ENCODE measurements around the gene FTO.

FTO gene

GRCh38 chr16:53756275-53756996, 52.5 kb downstream of the FTO start:
- no peak for FAIRE-seq

- no peak for FAIRE-seq
These were observed 54.1 kb downstream of the FTO start for GRCh38 chr16:53757971-53758609.

GRCh38 chr16:53761962-53762703, 58.2 kb downstream of the FTO start:
- no peak for FAIRE-seq

DNA sequence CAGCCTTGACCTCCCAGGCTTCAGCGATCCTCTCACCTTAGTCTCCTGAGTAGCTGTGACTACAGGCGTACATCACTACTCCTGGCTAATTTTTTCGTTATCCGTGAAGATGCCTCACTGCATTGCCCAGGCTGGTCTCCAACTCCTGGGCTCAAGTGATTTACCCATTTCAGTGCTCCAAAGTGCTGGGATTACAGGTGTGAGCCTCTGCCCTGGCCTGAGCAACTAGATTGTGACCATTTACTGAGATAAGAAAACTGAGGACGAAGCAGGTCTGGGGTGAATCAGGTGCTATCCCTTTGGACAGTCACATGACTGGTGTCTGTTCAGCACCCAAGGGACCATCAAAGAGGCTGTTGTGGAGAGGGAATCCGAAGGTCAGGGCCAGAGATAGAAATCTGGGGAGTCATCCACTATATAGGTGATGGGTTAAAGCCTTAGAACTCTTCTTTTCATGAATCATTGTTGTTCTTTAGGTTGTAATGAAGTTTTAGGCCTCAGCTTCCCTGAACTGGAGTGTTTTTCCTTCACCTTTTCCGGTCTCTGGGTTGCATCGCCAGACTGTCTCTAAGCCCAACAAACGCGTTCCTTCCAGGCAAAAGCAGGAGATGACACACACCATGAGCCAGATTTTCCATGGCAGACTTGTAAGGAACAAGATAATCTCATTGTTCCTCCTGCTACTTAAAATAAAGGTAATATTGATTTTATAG, 62.5 kb downstream of the FTO start:
- no peak for FAIRE-seq

GRCh38 chr16:53768167-53768566, 64.2 kb downstream of the FTO start:
- no peak for FAIRE-seq

DNA sequence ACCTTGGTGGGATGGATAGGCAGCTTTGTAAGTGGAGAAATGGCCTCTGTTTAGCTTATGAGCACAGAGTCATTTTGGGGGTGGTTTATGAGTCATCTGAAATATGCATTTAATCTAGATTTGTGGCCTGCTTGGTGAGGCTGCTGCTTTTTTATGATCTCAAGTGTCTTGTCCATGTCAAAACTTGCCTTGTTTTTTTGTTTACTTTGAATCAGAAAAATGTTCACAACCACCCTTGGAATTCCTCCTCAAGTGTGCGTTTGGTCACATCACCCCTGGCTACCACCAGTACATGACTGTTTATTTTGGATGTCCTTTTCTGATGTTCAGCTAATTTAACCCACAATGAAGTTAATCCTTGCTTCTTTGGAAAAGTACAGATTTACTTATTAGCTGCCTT, 64.6 kb downstream of the FTO start:
- no peak for FAIRE-seq

GRCh38 chr16:53769185-53769584, 65.2 kb downstream of the FTO start:
- no peak for FAIRE-seq

GRCh38 chr16:53769787-53770186, 65.8 kb downstream of the FTO start:
- FAIRE-seq, result no peak

- FAIRE-seq, result no peak
These were observed 66.7 kb downstream of the FTO start for GRCh38 chr16:53770641-53771040.

DNA sequence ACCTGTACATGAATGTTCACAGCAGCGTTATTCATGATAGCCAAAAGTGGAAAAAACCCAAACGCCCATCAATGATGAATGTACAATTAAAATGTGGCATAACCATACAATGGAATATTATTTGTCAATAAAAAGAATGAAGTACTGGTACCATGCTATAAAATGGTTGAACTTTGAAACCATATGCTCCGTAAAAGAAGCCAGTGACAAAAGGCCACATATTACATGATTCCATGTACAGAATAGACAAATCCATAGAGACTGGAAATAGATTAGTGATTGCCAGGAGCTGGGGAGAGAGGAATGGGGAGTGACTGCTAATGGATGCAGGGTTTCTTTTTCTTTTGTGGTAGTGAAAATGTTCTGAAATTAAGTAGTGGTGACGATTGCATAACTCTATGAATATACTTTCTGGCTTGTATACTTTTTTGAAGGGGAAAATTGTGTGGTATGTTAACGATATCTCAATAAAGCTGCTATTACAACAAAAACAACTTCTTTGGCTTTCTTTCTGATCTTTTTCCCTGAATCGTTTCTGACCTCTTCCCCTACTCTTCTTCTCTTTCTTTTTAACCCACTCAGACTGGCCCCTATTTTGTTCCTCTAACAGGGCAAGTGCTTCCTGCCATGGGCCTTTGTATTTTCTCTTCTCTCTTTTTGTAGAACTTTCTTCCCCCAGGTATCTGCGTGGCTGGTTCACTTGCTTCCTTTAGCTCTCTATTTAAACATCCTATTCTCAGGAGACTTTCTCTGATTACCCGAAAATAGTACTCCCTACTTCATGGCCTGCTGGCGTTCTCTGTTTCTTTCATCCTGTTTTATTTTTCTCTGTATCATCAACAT, 67.9 kb downstream of the FTO start:
- FAIRE-seq, result no peak

- FAIRE-seq, result peak; percentile 85
These were observed 69.3 kb downstream of the FTO start for GRCh38 chr16:53773150-53773846.

- no peak for FAIRE-seq
These were observed 69.9 kb downstream of the FTO start for GRCh38 chr16:53773881-53774280.

GRCh38 chr16:53775106-53775820, 71.3 kb downstream of the FTO start:
- FAIRE-seq, result no peak

DNA sequence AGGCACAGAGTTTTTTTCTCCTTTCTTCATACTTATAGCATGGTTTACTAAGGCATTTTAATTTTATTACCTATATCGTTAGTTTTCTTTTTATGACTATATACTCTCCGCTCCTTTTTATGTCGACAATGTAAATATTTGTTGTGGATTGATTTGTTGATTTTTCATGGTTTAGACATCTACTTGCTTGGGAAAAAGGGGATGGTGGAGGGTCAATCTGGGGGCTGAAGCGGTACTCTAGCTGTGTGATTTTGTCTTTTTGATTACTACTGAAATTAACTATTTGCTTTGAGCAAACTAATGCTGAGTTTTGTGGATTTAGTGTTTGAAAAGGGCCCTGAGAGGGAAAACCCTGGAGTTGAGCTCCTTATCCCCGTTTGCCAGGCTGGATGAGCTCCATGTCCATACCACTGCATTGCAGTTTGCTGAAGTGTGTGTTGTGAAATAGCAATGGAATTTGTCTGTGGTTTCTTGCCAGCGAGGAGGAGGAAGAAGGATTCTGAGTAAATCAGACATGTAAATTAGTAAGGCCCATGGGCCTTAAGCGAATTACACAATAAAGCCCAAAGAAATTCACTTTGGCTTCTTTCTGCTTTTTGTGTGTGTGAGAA, 72.0 kb downstream of the FTO start:
- no peak for FAIRE-seq

- FAIRE-seq, result no peak
These were observed 75.2 kb downstream of the FTO start for GRCh38 chr16:53779186-53779585.

DNA sequence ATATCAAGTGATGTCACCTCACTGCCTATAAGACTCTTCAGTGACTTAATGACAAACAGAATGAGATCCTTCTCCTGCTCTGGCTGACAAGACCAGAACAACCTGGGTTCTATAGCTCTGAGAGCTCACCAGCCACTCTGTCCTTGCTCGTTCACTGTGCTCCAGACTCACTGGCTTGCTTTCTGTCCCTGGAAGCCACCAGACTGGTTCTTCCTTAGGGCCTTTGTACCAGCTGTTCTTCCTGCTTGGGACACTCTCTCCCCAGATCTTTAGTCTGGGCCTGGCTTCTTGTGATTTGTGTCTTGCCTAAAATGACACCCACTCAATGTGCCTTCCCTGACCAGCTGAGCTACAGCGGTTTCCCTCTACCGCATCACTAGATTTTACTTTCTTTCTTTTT, 76.1 kb downstream of the FTO start:
- FAIRE-seq, result no peak

DNA sequence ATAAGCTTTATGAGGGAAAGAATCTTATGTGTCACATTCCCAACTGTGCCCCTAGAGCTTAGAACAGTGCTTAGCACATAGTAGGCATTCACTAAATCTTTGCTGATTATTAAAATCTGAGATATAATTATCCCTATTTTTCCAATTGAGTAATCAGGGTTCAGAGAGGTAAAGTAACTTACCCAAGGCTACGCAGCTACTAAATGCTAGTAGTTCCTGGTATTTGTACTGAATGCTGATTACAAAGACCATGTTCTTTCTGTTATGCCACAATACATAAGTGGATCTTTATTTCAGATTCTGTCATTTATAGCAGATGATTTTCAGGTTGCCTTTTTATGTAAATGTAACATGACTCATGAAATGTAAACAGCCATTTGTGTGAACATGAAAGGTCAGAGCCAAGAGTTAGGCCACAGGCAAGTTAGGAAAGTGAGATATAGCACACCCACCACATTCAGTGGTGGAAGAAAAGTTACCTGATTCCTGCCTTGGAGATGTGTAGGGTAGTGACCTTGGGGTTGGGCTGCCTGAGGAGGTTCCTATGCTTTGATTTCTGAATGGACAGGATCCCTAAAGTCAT, 77.2 kb downstream of the FTO start:
- FAIRE-seq, result no peak

- FAIRE-seq, result no peak
These were observed 78.2 kb downstream of the FTO start for GRCh38 chr16:53782148-53782547.

DNA sequence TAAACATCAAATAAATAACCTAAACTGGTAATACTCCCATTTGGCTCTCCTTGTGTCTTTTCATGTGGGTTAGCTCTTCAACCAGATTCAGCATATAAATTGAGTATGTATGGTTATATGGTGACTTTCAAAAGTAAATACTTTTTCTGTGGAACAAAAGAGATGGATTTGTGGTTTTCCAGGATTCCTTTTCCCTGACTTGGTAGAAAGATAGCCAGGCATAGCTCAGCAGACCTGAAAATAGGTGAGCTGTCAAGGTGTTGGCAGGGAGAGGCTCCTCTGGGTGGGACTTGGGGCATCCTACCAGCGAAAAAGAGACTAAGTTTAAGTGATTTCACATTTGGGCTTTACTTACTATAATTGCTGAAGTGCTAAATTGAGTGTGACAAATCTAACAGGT, 80.3 kb downstream of the FTO start:
- no peak for FAIRE-seq

DNA sequence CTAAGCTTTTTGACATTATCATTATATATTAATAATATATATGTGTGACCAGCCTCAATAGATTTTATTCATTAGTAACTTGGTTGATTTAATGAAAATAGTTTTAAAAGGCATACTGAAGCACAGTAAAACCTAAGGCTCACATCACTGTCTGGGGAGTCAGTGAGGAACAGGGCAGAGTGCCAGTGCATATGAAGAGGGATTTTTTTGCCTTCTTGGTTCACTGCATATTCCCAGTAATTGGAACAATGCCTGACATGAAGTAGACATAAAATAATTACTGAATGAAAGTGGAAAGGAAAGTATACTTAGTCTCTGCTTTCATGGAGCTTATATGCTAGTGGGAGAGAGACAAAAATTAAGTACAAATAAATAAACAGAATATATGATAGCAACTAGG, 81.1 kb downstream of the FTO start:
- no peak for FAIRE-seq
